HepG2 (cell line): ENCODE results near the gene POU3F3. TPM values are rescaled to one million over a fixed set of nuclear protein-coding genes. Genes with fewer than 3 reads are reported as not detected.

Experiments used
- DNMT3B ChIP-seq: conservative IDR thresholded peaks from 2 replicates; pipeline ENCODE4 v1.6.1; 2016; ENCODE audit warnings: missing biosample characterization, control low read depth
- EZH2 ChIP-seq: conservative IDR thresholded peaks from 2 replicates; pipeline ENCODE4 v1.6.1; 2012; ENCODE audit warnings: mild to moderate bottlenecking, low read depth, low read length, moderate library complexity
- GTF2F1 ChIP-seq: fragments of 150-350 bp; IDR thresholded peaks from 2 replicates; pipeline ENCODE4 v1.6.1; 2014; ENCODE audit warnings: low read length
- HDAC6 ChIP-seq: fragments of 200-600 bp; sonication (generic); IDR thresholded peaks from 2 replicates; pipeline ENCODE4 v1.7.0; 2017; ENCODE audit warnings: mild to moderate bottlenecking, antibody characterized with exemption, low read length, low read depth
- HNRNPL ChIP-seq: fragments of 200-400 bp; formaldehyde crosslinking; IDR thresholded peaks from 2 replicates; pipeline ENCODE4 v1.6.1; 2017; ENCODE audit warnings: mild to moderate bottlenecking, low read depth, low read length
- NCOA1 ChIP-seq: sonication (generic); formaldehyde crosslinking; IDR thresholded peaks from 2 replicates; pipeline ENCODE4 v1.9.0; 2021; ENCODE audit warnings: missing genetic modification reagents
- NKX3-1 ChIP-seq: sonication (generic); formaldehyde crosslinking; IDR thresholded peaks from 2 replicates; pipeline ENCODE4 v1.5.0; 2020; ENCODE audit warnings: missing genetic modification reagents
- NR2F1 ChIP-seq, 2 experiments: fragments of 450-650 bp in 1 of 2; formaldehyde crosslinking in 1 of 2; IDR thresholded peaks; 2 replicates each; pipeline versions ENCODE4 v1.5.0 to v1.6.1; 2016 to 2020; ENCODE audit warnings: mild to moderate bottlenecking in 1 of 2, missing compliant biosample characterization in 1 of 2, missing genetic modification reagents in 1 of 2, moderate library complexity in 1 of 2
- REPIN1 ChIP-seq: sonication (generic); formaldehyde crosslinking; IDR thresholded peaks from 2 replicates; pipeline ENCODE4 v1.8.0; 2022; ENCODE audit warnings: missing genetic modification reagents, low read depth, mild to moderate bottlenecking, borderline replicate concordance
- REXO4 ChIP-seq: sonication (generic); formaldehyde crosslinking; IDR thresholded peaks from 2 replicates; pipeline ENCODE4 v1.8.0; 2022; ENCODE audit warnings: missing genetic modification reagents, mild to moderate bottlenecking, borderline replicate concordance
- RORA ChIP-seq: sonication (generic); formaldehyde crosslinking; IDR thresholded peaks from 2 replicates; pipeline ENCODE4 v1.5.0; 2020; ENCODE audit warnings: mild to moderate bottlenecking, missing genetic modification reagents, moderate library complexity
- SNAPC4 ChIP-seq: sonication (generic); formaldehyde crosslinking; IDR thresholded peaks from 2 replicates; pipeline ENCODE4 v1.4.0; 2020; ENCODE audit warnings: mild to moderate bottlenecking, missing genetic modification reagents
- ZBTB3 ChIP-seq: sonication (generic); formaldehyde crosslinking; IDR thresholded peaks from 2 replicates; pipeline ENCODE4 v1.4.0; 2020; ENCODE audit warnings: low read depth, mild to moderate bottlenecking, moderate library complexity, missing genetic modification reagents, borderline replicate concordance
- ZGPAT ChIP-seq: IDR thresholded peaks from 2 replicates; pipeline ENCODE4 v1.6.1; 2016; ENCODE audit warnings: mild to moderate bottlenecking
- ZNF207 ChIP-seq: fragments of 450-650 bp; IDR thresholded peaks from 2 replicates; pipeline ENCODE4 v1.6.1; 2016; ENCODE audit warnings: antibody characterized with exemption, borderline replicate concordance
- ZNF691 ChIP-seq: sonication (generic); formaldehyde crosslinking; IDR thresholded peaks from 2 replicates; pipeline ENCODE4 v1.4.0; 2020; ENCODE audit warnings: missing genetic modification reagents, low read depth, mild to moderate bottlenecking, borderline replicate concordance
- ZNF768 ChIP-seq: sonication (generic); formaldehyde crosslinking; IDR thresholded peaks from 2 replicates; pipeline ENCODE4 v1.4.0; 2020; ENCODE audit warnings: missing genetic modification reagents
- ZZZ3 ChIP-seq: sonication (generic); formaldehyde crosslinking; IDR thresholded peaks from 2 replicates; pipeline ENCODE4 v1.4.0; 2020; ENCODE audit warnings: missing genetic modification reagents, mild to moderate bottlenecking, borderline replicate concordance
- polyA plus RNA-seq, 8 experiments: library from polyadenylated mRNA; depleted of rRNA in 3 of 8; stranded (reverse) in 7 of 8; unstranded in 1 of 8; fragments of >200 nt; fragmentation: Illumina TruSeq in 4 of 8; extraction: Trizol in 4 of 8; gene quantifications; 2 replicates each; pipeline versions ENCODE4 v1.2.1 to v1.2.3, GENCODE V29; 2011 to 2016; ENCODE audit warnings: low read depth in 4 of 8, missing spikeins in 1 of 8, mixed read lengths in 1 of 8; ENCODE audit not compliant: insufficient read depth in 1 of 8
- total RNA-seq, 5 experiments: library from RNA; depleted of rRNA; stranded (reverse); fragments of >200 nt; fragmentation: Illumina TruSeq; extraction: Trizol; gene quantifications; 2 replicates each; pipeline ENCODE4 v1.2.3, GENCODE V29; 2016; ENCODE audit warnings: low read depth in 1 of 5
- TF ChIP-seq, protein P1 (sequence below): IDR thresholded peaks from 2 replicates; pipeline ENCODE4 v1.6.1; 2016; ENCODE audit warnings: low read depth

Gene POU3F3
- total and polyA plus RNA-seq, 2 of the 13 experiments (the other 11 are each of a cell fraction or from before 2014, with no cell fraction given), result not detected

GRCh38 chr2:104872866-104873688, 19.2 kb downstream of the POU3F3 start (continued):
- TF ChIP-seq ZNF691 (CRISPR knock-in tag), result peak; percentile 67; the same call in 1 of the 2 replicates
- TF ChIP-seq ZNF768 (CRISPR knock-in tag), result no peak
- TF ChIP-seq ZZZ3 (CRISPR knock-in tag), result no peak
- TF ChIP-seq GTF2F1, result no peak
- no peak for TF ChIP-seq DNMT3B (CRISPR knock-in tag)
- TF ChIP-seq REXO4, result no peak
- TF ChIP-seq NCOA1, result 0 out of 2 replicates have a peak, but pooled peaks have one; percentile 43
- peak; percentile 45; the same call in 1 of the 2 replicates for TF ChIP-seq ZGPAT (CRISPR knock-in tag)
- no peak for TF ChIP-seq HNRNPL
- TF ChIP-seq RORA, result no peak
- TF ChIP-seq REPIN1 (CRISPR knock-in tag), result peak; percentile 72
- TF ChIP-seq NKX3-1, result 0 out of 2 replicates have a peak, but pooled peaks have one; percentile 46
- no peak for TF ChIP-seq SNAPC4 (CRISPR knock-in tag)
- TF ChIP-seq ZBTB3 (CRISPR knock-in tag), result no peak
- no peak for TF ChIP-seq HDAC6
- TF ChIP-seq, protein P1, sequence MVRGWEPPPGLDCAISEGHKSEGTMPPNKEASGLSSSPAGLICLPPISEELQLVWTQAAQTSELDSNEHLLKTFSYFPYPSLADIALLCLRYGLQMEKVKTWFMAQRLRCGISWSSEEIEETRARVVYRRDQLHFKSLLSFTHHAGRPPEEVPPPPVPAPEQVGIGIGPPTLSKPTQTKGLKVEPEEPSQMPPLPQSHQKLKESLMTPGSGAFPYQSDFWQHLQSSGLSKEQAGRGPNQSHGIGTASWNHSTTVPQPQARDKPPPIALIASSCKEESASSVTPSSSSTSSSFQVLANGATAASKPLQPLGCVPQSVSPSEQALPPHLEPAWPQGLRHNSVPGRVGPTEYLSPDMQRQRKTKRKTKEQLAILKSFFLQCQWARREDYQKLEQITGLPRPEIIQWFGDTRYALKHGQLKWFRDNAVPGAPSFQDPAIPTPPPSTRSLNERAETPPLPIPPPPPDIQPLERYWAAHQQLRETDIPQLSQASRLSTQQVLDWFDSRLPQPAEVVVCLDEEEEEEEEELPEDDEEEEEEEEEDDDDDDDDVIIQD, result no peak
- no peak for TF ChIP-seq NR2F1 (CRISPR knock-in tag; IDR thresholded peaks at IDR 0.05)
- TF ChIP-seq EZH2, result peak; percentile 91
- no peak for TF ChIP-seq ZNF207
